ENCODE results near the gene SCN5A.

The SCN5A gene

GRCh38 chr3:38511546-38511945 lies 137.9 kb downstream of the SCN5A start:
- in situ Hi-C loops (cut with HindIII; ENCODE audit: low sequenced_read_pairs) = no loop called here

GRCh38 chr3:38510631-38511030 lies 138.9 kb downstream of the SCN5A start:
- in situ Hi-C loops (cut with HindIII; ENCODE audit: low sequenced_read_pairs) = no loop called here

GRCh38 chr3:38509732-38510131 lies 139.8 kb downstream of the SCN5A start:
- in situ Hi-C loops (cut with HindIII; ENCODE audit: low sequenced_read_pairs) = no loop called here

GRCh38 chr3:38507120-38507519 lies 142.4 kb downstream of the SCN5A start:
- in situ Hi-C loops (cut with HindIII; ENCODE audit: low sequenced_read_pairs) = no loop called here

- in situ Hi-C loops (cut with HindIII; ENCODE audit: low sequenced_read_pairs) = loop anchor here (5.0 kb wide), 1 partner anchor 151 kb away; no protein-coding TSS in a partner anchor
These were observed 148.6 kb downstream of the SCN5A start for GRCh38 chr3:38500688-38501417.
